ENCODE data around the gene RBM20. TPM values are rescaled to one million over a fixed set of nuclear protein-coding genes. Genes with fewer than 3 reads are reported as not detected.

The RBM20 gene
- total and polyA plus RNA-seq, 2 experiments from 2014 or later: 0.05 to 0.17 TPM

DNA sequence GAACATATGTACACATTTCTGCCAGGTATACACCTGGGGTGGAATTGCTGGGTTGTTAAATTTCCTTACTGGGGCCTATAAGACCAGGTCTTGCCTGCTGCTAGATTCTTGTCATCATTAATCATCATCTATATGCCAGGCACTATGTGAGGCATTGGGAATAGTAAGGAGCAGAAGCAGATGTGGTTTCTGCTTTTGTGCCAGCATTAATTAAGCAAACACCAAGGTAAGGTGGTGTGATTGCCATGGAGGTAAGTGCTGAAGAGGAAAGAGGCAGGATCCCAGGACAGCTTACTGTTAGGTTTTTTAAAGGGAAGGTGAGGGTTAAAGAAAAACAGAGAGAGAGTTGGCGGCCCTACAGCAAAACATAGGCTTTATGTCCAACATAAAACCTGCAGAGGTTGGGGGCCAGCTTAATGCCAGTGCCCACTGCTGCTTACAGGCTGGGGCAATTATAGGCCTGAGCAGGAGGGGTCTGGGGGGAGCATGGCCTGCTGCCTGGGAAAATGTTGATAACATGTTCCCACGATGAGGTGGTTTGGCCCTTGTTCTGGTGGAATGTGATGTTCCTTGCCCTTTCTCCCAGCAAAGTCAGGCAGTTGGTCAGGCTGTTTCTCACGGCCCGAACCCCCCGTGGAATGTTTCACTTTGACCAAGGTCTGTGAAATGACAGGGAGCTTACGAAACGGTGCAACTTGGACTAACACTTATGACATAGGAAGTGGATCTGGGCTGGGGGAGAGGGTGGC is 93.9 kb downstream of the RBM20 start (continued):
- TF ChIP-seq, protein P1, sequence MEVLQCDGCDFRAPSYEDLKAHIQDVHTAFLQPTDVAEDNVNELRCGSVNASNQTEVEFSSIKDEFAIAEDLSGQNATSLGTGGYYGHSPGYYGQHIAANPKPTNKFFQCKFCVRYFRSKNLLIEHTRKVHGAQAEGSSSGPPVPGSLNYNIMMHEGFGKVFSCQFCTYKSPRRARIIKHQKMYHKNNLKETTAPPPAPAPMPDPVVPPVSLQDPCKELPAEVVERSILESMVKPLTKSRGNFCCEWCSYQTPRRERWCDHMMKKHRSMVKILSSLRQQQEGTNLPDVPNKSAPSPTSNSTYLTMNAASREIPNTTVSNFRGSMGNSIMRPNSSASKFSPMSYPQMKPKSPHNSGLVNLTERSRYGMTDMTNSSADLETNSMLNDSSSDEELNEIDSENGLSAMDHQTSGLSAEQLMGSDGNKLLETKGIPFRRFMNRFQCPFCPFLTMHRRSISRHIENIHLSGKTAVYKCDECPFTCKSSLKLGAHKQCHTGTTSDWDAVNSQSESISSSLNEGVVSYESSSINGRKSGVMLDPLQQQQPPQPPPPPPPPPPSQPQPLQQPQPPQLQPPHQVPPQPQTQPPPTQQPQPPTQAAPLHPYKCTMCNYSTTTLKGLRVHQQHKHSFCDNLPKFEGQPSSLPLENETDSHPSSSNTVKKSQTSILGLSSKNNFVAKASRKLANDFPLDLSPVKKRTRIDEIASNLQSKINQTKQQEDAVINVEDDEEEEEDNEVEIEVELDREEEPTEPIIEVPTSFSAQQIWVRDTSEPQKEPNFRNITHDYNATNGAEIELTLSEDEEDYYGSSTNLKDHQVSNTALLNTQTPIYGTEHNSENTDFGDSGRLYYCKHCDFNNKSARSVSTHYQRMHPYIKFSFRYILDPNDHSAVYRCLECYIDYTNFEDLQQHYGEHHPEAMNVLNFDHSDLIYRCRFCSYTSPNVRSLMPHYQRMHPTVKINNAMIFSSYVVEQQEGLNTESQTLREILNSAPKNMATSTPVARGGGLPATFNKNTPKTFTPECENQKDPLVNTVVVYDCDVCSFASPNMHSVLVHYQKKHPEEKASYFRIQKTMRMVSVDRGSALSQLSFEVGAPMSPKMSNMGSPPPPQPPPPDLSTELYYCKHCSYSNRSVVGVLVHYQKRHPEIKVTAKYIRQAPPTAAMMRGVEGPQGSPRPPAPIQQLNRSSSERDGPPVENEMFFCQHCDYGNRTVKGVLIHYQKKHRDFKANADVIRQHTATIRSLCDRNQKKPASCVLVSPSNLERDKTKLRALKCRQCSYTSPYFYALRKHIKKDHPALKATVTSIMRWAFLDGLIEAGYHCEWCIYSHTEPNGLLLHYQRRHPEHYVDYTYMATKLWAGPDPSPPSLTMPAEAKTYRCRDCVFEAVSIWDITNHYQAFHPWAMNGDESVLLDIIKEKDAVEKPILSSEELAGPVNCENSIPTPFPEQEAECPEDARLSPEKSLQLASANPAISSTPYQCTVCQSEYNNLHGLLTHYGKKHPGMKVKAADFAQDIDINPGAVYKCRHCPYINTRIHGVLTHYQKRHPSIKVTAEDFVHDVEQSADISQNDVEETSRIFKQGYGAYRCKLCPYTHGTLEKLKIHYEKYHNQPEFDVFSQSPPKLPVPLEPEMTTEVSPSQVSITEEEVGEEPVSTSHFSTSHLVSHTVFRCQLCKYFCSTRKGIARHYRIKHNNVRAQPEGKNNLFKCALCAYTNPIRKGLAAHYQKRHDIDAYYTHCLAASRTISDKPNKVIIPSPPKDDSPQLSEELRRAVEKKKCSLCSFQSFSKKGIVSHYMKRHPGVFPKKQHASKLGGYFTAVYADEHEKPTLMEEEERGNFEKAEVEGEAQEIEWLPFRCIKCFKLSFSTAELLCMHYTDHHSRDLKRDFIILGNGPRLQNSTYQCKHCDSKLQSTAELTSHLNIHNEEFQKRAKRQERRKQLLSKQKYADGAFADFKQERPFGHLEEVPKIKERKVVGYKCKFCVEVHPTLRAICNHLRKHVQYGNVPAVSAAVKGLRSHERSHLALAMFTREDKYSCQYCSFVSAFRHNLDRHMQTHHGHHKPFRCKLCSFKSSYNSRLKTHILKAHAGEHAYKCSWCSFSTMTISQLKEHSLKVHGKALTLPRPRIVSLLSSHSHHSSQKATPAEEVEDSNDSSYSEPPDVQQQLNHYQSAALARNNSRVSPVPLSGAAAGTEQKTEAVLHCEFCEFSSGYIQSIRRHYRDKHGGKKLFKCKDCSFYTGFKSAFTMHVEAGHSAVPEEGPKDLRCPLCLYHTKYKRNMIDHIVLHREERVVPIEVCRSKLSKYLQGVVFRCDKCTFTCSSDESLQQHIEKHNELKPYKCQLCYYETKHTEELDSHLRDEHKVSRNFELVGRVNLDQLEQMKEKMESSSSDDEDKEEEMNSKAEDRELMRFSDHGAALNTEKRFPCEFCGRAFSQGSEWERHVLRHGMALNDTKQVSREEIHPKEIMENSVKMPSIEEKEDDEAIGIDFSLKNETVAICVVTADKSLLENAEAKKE (CRISPR knock-in tag; IDR thresholded peaks at IDR 0.05): no peak
- TF ChIP-seq POLR2AphosphoS5 (IDR thresholded peaks at IDR 0.05; ENCODE audit: low read depth) (no peak), NANOG (IDR thresholded peaks at IDR 0.05; ENCODE audit: borderline replicate concordance) (no peak)

GRCh38 chr10:110739811-110740271 is 95.7 kb downstream of the RBM20 start:
- no peak overlapping the region for H2AFZ ChIP-seq
- no peaks in the 10 kb centered on the region for H3K4me1 Mint-ChIP-seq
- H3K79me2 ChIP-seq (replicated peaks; ENCODE audit: insufficient read depth): no peaks in the 10 kb centered on the region
- H3K4me3 ChIP-seq: no peak overlapping the region
- no peak overlapping the region for H3K27ac ChIP-seq (ENCODE audit: low read depth)
- no peak overlapping the region for H3K4me2 ChIP-seq
- H3K4me3 Mint-ChIP-seq: no peak overlapping the region
- no peaks in the 10 kb centered on the region for H3K27me3 ChIP-seq (ENCODE audit: insufficient read depth)
- H3K4me1 ChIP-seq (ENCODE audit: insufficient read depth): no peaks in the 10 kb centered on the region
- no peak for DNase-seq (ENCODE audit: low spot score)
- peaks cover 8% of the 10 kb centered on the region for H3K27me3 Mint-ChIP-seq (ENCODE audit: insufficient read depth, low read depth, poor library complexity)
- no peaks in the 10 kb centered on the region for H4K20me1 ChIP-seq (replicated peaks; ENCODE audit: insufficient read depth)
- H3K36me3 Mint-ChIP-seq (ENCODE audit: low read depth): no peaks in the 10 kb centered on the region
- no peak overlapping the region for H3K27ac Mint-ChIP-seq
- no peaks in the 10 kb centered on the region for H3K36me3 ChIP-seq (ENCODE audit: insufficient read depth)
- no peaks in the 10 kb centered on the region for H3K9me3 Mint-ChIP-seq
- no peaks in the 10 kb centered on the region for H3K9me2 ChIP-seq (ENCODE audit: insufficient read depth)
- no peaks in the 10 kb centered on the region for H3F3A ChIP-seq (replicated peaks; ENCODE audit: low read depth)
- no peak for ATAC-seq
- TF ChIP-seq REST (IDR thresholded peaks at IDR 0.05; ENCODE audit: unreplicated experiment) (no peak), NANOG (IDR thresholded peaks at IDR 0.05; ENCODE audit: borderline replicate concordance) (no peak)
- TF ChIP-seq, protein P1 (CRISPR knock-in tag; IDR thresholded peaks at IDR 0.05): no peak

Measured in GM23338 (cell line).